NCI-H2196 treated with DMSO at 0.1 percent for 48 hours (cell line): ENCODE data around the gene OCEL1.
A peak's percentile ranks its signal among the peaks of the same experiment; 100 is the strongest.

Source experiments
- DNase-seq: peaks from one replicate; lab custom pipeline; 2025; ENCODE audit not compliant: unreplicated experiment; lab: John Stamatoyannopoulos, UW

OCEL1 gene

GRCh38 chr19:17237747-17238706 lies 12.0 kb downstream of the OCEL1 start:
- DNase-seq = no peak

- no peak for DNase-seq
These were observed 14.2 kb downstream of the OCEL1 start for GRCh38 chr19:17240062-17240752.

- no peak for DNase-seq
These were observed 14.9 kb downstream of the OCEL1 start for GRCh38 chr19:17240826-17241399.

GRCh38 chr19:17242431-17243208 lies 16.6 kb downstream of the OCEL1 start:
- no peak for DNase-seq

- DNase-seq = no peak
These were observed 17.3 kb downstream of the OCEL1 start for GRCh38 chr19:17243211-17243829.

- DNase-seq = no peak
These were observed 18.0 kb downstream of the OCEL1 start for GRCh38 chr19:17243830-17244617.

- DNase-seq = no peak
These were observed 18.9 kb downstream of the OCEL1 start for GRCh38 chr19:17244618-17245534.

- DNase-seq = no peak
These were observed 19.5 kb downstream of the OCEL1 start, which contains the start of gene NR2F6 for GRCh38 chr19:17245535-17245984. Gene NR2F6, minus strand, starts transcription at chr19:17245919. Its CDS starts 699 bp downstream, at chr19:17245220.

GRCh38 chr19:17246681-17247425 lies 20.8 kb downstream of the OCEL1 start:
- peak; percentile 67 for DNase-seq

- DNase-seq = peak; percentile 52
These were observed 22.2 kb downstream of the OCEL1 start for GRCh38 chr19:17248011-17248776.

GRCh38 chr19:17249887-17250548 lies 24.0 kb downstream of the OCEL1 start:
- no peak for DNase-seq

- no peak for DNase-seq
These were observed 28.6 kb downstream of the OCEL1 start for GRCh38 chr19:17254636-17255035.

GRCh38 chr19:17255150-17255621 lies 29.2 kb downstream of the OCEL1 start:
- peak; percentile 36 for DNase-seq

- no peak for DNase-seq
These were observed 30.1 kb downstream of the OCEL1 start for GRCh38 chr19:17256130-17256529.

GRCh38 chr19:17259118-17259780 lies 33.2 kb downstream of the OCEL1 start:
- DNase-seq = no peak

- DNase-seq = no peak
These were observed 33.9 kb downstream of the OCEL1 start for GRCh38 chr19:17259934-17260333.
